Thoracic aorta (tissue), 2 donors: ENCODE results near the gene GSTA4. TPM values are rescaled to one million over a fixed set of nuclear protein-coding genes. Genes with fewer than 3 reads are reported as not detected.

ENCODE experiments used
- ATAC-seq: fragments of 150-250 bp; one replicate; pipeline ENCODE4 v1.8.0; 2017; ENCODE audit warnings: low read depth; ENCODE audit not compliant: insufficient number of reproducible peaks, low FRiP score
- DNase-seq: peaks from one replicate; pipeline ENCODE4 v3.0.0-alpha.2; 2020; ENCODE audit warnings: low spot score
- H3K27ac ChIP-seq, 2 donors: fragments of 200-600 bp; sonication (generic); 1 replicate in 1 of 2; 2 replicates in 1 of 2; pipeline ENCODE4 v1.5.1; 2016; ENCODE audit warnings: mild to moderate bottlenecking in 2 of 2, moderate library complexity in 2 of 2
- H3K27me3 ChIP-seq: fragments of 200-600 bp; sonication (generic); replicated peaks from 2 replicates; pipeline ENCODE4 v1.6.0; 2016; ENCODE audit warnings: mild to moderate bottlenecking; ENCODE audit not compliant: insufficient read depth
- H3K36me3 ChIP-seq: fragments of 200-600 bp; sonication (generic); one replicate; pipeline ENCODE4 v1.5.1; 2016
- H3K4me1 ChIP-seq, 2 donors: fragments of 200-600 bp; sonication (generic); 1 replicate in 1 of 2; 2 replicates in 1 of 2; pipeline versions ENCODE4 v1.5.1 to v1.6.0; 2016; ENCODE audit warnings: low read depth in 2 of 2, mild to moderate bottlenecking in 1 of 2; ENCODE audit not compliant: control insufficient read depth in 1 of 2
- H3K4me3 ChIP-seq: fragments of 200-600 bp; sonication (generic); 2 replicates; pipeline ENCODE4 v1.5.1; 2016; ENCODE audit warnings: mild to moderate bottlenecking
- H3K9me3 ChIP-seq: fragments of 200-600 bp; sonication (generic); 2 replicates; pipeline ENCODE4 v1.5.1; 2016
- CTCF ChIP-seq: fragments of 200-600 bp; sonication (generic); IDR thresholded peaks from one replicate; pipeline ENCODE4 v1.5.1; 2019; ENCODE audit warnings: antibody characterized with exemption
- total RNA-seq, 2 donors: library from RNA; depleted of rRNA; stranded (reverse); fragments of >200 nt; gene quantifications; one replicate each; pipeline versions ENCODE4 v1.1.0 to v1.2.3, GENCODE V29; 2016

The GSTA4 gene
- total RNA-seq, 2 donors from 2014 or later = 18.1 to 19.4 TPM

- DNase-seq (no peak), ATAC-seq (no peak)
- Histone ChIP-seq H3K9me3 (no peaks in the 10 kb centered on the region), H3K4me1 (peaks cover 11 to 21% of the 10 kb centered on the region in 2 donors), H3K36me3 (peaks cover 27% of the 10 kb centered on the region), H3K27ac (no peak overlapping the region), H3K4me3 (no peak overlapping the region), H3K27me3 (no peaks in the 10 kb centered on the region)
- no peak for TF ChIP-seq CTCF
Observed at GRCh38 chr6:53015486-53015885, 20.4 kb upstream of the GSTA4 start.

- no peaks in the 10 kb centered on the region for H3K9me3 ChIP-seq
- H3K36me3 ChIP-seq = peaks cover 31% of the 10 kb centered on the region
- no peak for ATAC-seq
- no peaks in the 10 kb centered on the region for H3K27me3 ChIP-seq
- no peak overlapping the region for H3K4me3 ChIP-seq
- DNase-seq = no peak
- peaks cover 11 to 21% of the 10 kb centered on the region in 2 donors for H3K4me1 ChIP-seq
- TF ChIP-seq CTCF = no peak
- H3K27ac ChIP-seq = peak overlapping the region in 1 of 2 donors; percentile 84
Observed at GRCh38 chr6:53014744-53015143, 19.7 kb upstream of the GSTA4 start.

GRCh38 chr6:53014063-53014462 lies 19.0 kb upstream of the GSTA4 start:
- Histone ChIP-seq H3K27ac (peak overlapping the region; percentile 62 to 84), H3K9me3 (no peaks in the 10 kb centered on the region), H3K27me3 (no peaks in the 10 kb centered on the region), H3K4me1 (peaks cover 11 to 21% of the 10 kb centered on the region in 2 donors), H3K4me3 (no peak overlapping the region), H3K36me3 (peaks cover 31% of the 10 kb centered on the region)
- ATAC-seq (peak; percentile 85), DNase-seq (no peak)
- no peak for TF ChIP-seq CTCF

GRCh38 chr6:53011979-53012378 lies 16.9 kb upstream of the GSTA4 start:
- Histone ChIP-seq H3K36me3 (peaks cover 31% of the 10 kb centered on the region), H3K4me1 (peaks cover 11 to 21% of the 10 kb centered on the region in 2 donors), H3K27me3 (no peaks in the 10 kb centered on the region), H3K27ac (no peak overlapping the region), H3K4me3 (no peak overlapping the region), H3K9me3 (no peaks in the 10 kb centered on the region)
- DNase-seq (no peak), ATAC-seq (no peak)
- TF ChIP-seq CTCF = no peak

- H3K4me1 ChIP-seq = peaks cover 11 to 21% of the 10 kb centered on the region in 2 donors
- H3K9me3 ChIP-seq = no peaks in the 10 kb centered on the region
- H3K27me3 ChIP-seq = no peaks in the 10 kb centered on the region
- no peak for TF ChIP-seq CTCF
- H3K27ac ChIP-seq = no peak overlapping the region
- DNase-seq = no peak
- H3K36me3 ChIP-seq = peaks cover 34% of the 10 kb centered on the region
- ATAC-seq = no peak
- no peak overlapping the region for H3K4me3 ChIP-seq
Observed at GRCh38 chr6:53010504-53010903, 15.4 kb upstream of the GSTA4 start.
